ENCODE data around the gene ROCK2. TPM values are rescaled to one million over a fixed set of nuclear protein-coding genes. Genes with fewer than 3 reads are reported as not detected.

Gene ROCK2
- total and polyA plus RNA-seq, 2 of the 8 experiments (the other 6 are each of a cell fraction or from before 2014, with no cell fraction given), result 2.7 to 29.0 TPM

DNA sequence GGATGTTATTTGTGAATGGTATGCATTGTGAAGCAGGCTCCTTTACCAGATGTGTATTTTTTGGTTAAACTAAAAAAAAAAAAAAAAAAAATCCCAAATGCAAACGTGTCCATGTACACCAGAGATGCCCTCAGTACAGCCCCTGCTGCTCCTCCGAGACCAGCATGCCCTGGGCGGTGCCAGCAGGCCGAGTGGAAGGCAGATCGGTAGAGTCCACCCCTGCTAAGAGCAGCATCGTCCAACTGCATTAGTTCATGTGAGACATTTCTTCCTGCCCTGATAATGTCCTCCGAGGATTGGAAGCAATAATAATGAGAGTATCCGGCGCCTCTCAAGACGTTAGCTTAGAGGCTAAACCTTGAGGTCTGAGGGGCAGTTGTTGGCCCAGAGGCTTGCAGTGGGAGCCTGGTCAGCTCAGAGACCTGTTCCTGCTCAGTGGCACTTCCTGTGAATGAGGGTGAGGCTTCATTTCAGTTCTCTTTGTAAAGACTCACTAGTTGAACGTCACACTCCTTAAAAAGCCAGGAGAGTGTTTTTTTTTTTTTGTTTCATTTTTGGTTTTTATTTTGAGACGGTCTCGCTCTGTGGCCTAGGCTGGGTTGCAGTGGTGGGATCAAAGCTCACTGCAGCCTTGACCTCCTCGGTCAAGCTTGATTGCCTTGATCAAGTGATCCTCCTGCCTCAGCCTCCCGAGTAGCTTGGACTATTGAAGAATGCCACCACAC is 183.5 kb downstream of the ROCK2 start:
- Histone ChIP-seq H3K23me2 (ENCODE audit: low read depth, low read length) (no peaks in the 10 kb centered on the region; the same call in 1 of the 2 replicates), H3K79me1 (ENCODE audit: low read depth, low read length) (no peaks in the 10 kb centered on the region), H3K27ac (ENCODE audit: low read depth, low read length) (no peak overlapping the region), H2AFZ (ENCODE audit: low read length) (no peak overlapping the region), H3K4me1 (replicated peaks in 1 of 4; ENCODE audit: control insufficient read depth in 3 of 4, insufficient read depth in 4 of 4, low read length in 3 of 4) (peaks cover 0 to under 1% (median 0%) of the 10 kb centered on the region in 4 experiments; a peak in 1 of 7 replicates), H2BK15ac (ENCODE audit: low read length) (no peak overlapping the region), H4K91ac (replicated peaks; ENCODE audit: insufficient read length, low read length) (no peak overlapping the region), H3K27me3 (replicated peaks in 1 of 4; ENCODE audit: control insufficient read depth in 3 of 4, extremely low read depth in 1 of 4, insufficient read depth in 3 of 4, low read length in 3 of 4) (peaks cover 0 to 5% (median 2%) of the 10 kb centered on the region in 4 experiments; a peak in 3 of 7 replicates), H3K18ac (ENCODE audit: extremely low read depth, low read length) (no peak overlapping the region), H3K4me3 (ENCODE audit: extremely low read depth in 1 of 4, insufficient read depth in 2 of 4, low read depth in 3 of 4, low read length in 4 of 4) (no peak overlapping the region), H4K5ac (ENCODE audit: insufficient read length, low read depth, low read length) (no peak overlapping the region), H2BK120ac (replicated peaks; ENCODE audit: low read depth, low read length) (no peak overlapping the region), H4K20me1 (replicated peaks in 1 of 2; ENCODE audit: control insufficient read depth in 1 of 2, insufficient read depth in 2 of 2, low read length in 2 of 2) (no peaks in the 10 kb centered on the region), H3K56ac (replicated peaks; ENCODE audit: insufficient read length, low read depth, low read length) (no peak overlapping the region), H2BK5ac (ENCODE audit: low read depth, low read length) (no peak overlapping the region), H3K36me3 (ENCODE audit: control insufficient read depth in 2 of 4, insufficient read depth in 4 of 4, low read length in 3 of 4) (no peaks in the 10 kb centered on the region), H3K79me2 (ENCODE audit: control insufficient read depth in 1 of 2, insufficient read depth in 2 of 2, low read length in 2 of 2) (no peaks in the 10 kb centered on the region), H2BK12ac (ENCODE audit: low read depth, low read length) (no peak overlapping the region), H3K4me2 (ENCODE audit: insufficient read depth in 1 of 2, low read depth in 2 of 2, low read length in 2 of 2) (no peak overlapping the region), H2BK20ac (ENCODE audit: low read length) (no peak overlapping the region), H3K23ac (ENCODE audit: insufficient read length) (no peak overlapping the region), H3K4ac (replicated peaks; ENCODE audit: insufficient read length, low read depth, low read length) (no peak overlapping the region), H2AK5ac (ENCODE audit: low read depth, low read length) (no peak overlapping the region), H3K9ac (replicated peaks in 1 of 4; ENCODE audit: extremely low read depth in 1 of 4, low read depth in 3 of 4, low read length in 3 of 4) (no peak overlapping the region), H4K8ac (ENCODE audit: extremely low read depth, insufficient read depth, low read length) (no peak overlapping the region), H3K9me3 (ENCODE audit: insufficient read depth in 2 of 2, low read depth in 1 of 2, low read length in 1 of 2) (no peaks in the 10 kb centered on the region), H3K14ac (ENCODE audit: insufficient read length) (no peak overlapping the region)
- 94% methylated on average over 14 of the region's 15 CpGs; no CpG with 5 or more reads in 1 of the 2 experiments for WGBS, 2 experiments (ENCODE audit: extremely low coverage in 1 of 2, insufficient coverage in 1 of 2, insufficient read length in 1 of 2, insufficient replicate concordance in 2 of 2, low coverage in 1 of 2, low lambda C conversion rate in 2 of 2, missing lambda C conversion rate in 1 of 2)
- ChIA-PET CTCF (ENCODE audit: partially characterized antibody) (interaction anchor here (1.2 to 3.1 kb wide), 5 partner anchors 13 to 257 kb away, joined by 3 to 29 read pairs (median 4); a partner anchor contains a TSS), POLR2A (ENCODE audit: partially characterized antibody) (no interaction called here)
- DNase-seq (ENCODE audit: low read depth in 1 of 2, low spot score in 2 of 2) (no peak), FAIRE-seq (no peak)
- TF ChIP-seq MAFK (IDR thresholded peaks at IDR 0.05; ENCODE audit: low read depth, low read length) (no peak), RNF2 (IDR thresholded peaks at IDR 0.05; ENCODE audit: borderline replicate concordance, low read depth, low read length, missing control alignments, poor library complexity, severe bottlenecking) (no peak), CBX8 (IDR thresholded peaks at IDR 0.05; ENCODE audit: borderline replicate concordance, low read depth, low read length) (no peak), EZH2 (IDR thresholded peaks at IDR 0.05; ENCODE audit: low read depth, low read length, severe bottlenecking) (no peak), EGR1 (IDR thresholded peaks at IDR 0.05; ENCODE audit: borderline replicate concordance, low read depth, low read length) (no peak), YY1 (IDR thresholded peaks at IDR 0.05; ENCODE audit: low read depth, low read length) (no peak), POLR2AphosphoS5 (IDR thresholded peaks at IDR 0.05; ENCODE audit: low read depth, low read length) (no peak), POLR2A (IDR thresholded peaks at IDR 0.05; ENCODE audit: control extremely low read depth in 1 of 2, low read depth in 2 of 2, low read length in 2 of 2) (no peak), ZNF274 (IDR thresholded peaks at IDR 0.05; ENCODE audit: borderline replicate concordance, extremely low read depth, low read length) (no peak)

Data from H1 (cell line).